ENCODE measurements around the gene RDH14.

The RDH14 gene

DNA sequence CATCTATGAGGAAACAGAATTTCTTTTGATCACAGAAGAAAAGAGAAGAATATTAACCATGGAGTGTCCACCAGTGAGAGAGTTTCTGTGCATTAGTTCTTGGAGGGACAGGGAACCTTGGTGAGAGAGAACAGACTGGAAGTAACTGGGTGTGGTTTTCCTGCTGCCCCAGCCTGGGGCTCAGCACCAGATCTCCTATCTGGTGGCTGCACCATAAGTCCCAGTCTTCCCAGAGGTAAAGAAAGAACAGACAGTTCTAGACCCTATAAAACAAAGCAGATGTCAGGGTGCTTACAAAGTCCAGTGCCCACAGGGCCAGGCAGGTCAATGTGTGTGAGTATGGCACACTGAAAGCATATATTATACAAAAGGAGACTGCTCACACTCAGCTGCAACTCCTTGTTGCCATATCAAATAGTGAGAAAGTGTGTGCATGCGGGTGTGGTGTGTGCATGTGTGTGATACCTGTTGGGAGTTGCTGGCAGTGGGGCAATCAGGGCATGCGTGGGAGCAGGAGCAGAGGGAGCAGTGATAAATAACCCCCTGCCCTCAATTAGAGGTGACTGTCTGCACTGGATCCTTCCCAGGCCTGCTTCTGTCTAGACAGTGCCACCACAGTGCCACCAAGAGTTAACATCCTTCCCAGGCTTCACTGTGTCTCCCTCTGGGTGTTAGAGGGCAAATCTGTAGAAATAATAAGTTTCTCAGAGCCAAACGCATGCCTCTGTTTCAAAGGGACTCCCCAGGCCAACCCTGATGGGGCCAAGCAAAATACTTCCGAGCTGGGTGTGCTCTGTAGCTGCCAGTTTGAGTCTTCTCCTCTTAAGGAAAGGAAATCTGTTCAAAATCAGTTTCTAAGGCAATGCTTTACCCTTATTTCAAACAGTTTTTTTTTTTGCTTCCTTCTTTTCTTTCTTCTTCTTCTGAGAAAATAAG lies 45.7 kb downstream of the RDH14 start:
- no peak overlapping the region for H3K4me3 Mint-ChIP-seq
- H3K36me3 Mint-ChIP-seq (ENCODE audit: low read depth) = peaks cover 9% of the 10 kb centered on the region
- peaks cover 19% of the 10 kb centered on the region for H3K9me3 Mint-ChIP-seq
- peak overlapping the region; percentile 17 for H3K27ac Mint-ChIP-seq
- no peaks in the 10 kb centered on the region for H3K27me3 Mint-ChIP-seq (ENCODE audit: low read depth, poor library complexity)
- no peak for DNase-seq
- TF ChIP-seq, protein P1, sequence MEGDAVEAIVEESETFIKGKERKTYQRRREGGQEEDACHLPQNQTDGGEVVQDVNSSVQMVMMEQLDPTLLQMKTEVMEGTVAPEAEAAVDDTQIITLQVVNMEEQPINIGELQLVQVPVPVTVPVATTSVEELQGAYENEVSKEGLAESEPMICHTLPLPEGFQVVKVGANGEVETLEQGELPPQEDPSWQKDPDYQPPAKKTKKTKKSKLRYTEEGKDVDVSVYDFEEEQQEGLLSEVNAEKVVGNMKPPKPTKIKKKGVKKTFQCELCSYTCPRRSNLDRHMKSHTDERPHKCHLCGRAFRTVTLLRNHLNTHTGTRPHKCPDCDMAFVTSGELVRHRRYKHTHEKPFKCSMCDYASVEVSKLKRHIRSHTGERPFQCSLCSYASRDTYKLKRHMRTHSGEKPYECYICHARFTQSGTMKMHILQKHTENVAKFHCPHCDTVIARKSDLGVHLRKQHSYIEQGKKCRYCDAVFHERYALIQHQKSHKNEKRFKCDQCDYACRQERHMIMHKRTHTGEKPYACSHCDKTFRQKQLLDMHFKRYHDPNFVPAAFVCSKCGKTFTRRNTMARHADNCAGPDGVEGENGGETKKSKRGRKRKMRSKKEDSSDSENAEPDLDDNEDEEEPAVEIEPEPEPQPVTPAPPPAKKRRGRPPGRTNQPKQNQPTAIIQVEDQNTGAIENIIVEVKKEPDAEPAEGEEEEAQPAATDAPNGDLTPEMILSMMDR (IDR thresholded peaks at IDR 0.05) = no peak
- peaks cover 47% of the 10 kb centered on the region for H3K4me1 Mint-ChIP-seq

DNA sequence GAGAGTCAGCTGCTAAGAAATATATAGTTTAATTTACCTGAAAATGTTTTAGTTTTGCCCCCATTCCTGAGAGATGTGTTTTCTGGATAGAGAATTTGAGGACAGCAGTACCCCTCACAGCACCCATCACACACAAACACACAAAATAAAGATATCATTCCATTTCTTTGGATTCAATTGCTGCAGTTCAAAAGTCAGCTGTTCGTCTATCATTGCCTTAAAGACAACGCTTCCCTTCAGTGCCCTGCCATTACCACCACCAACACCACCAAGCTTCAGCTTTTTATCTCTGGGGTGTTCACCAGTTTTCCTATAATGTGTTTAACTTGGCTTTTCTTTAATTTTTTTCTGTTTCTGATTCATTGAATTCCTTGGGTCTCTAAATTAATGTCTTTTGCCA lies 49.7 kb downstream of the RDH14 start:
- Mint-ChIP-seq H3K27ac (no peak overlapping the region), H3K9me3 (peaks cover 19% of the 10 kb centered on the region), H3K27me3 (ENCODE audit: low read depth, poor library complexity) (no peaks in the 10 kb centered on the region), H3K4me1 (peaks cover 21% of the 10 kb centered on the region), H3K4me3 (no peak overlapping the region), H3K36me3 (ENCODE audit: low read depth) (peaks cover 9% of the 10 kb centered on the region)
- no peak for DNase-seq
- TF ChIP-seq, protein P1 (IDR thresholded peaks at IDR 0.05) = no peak

DNA sequence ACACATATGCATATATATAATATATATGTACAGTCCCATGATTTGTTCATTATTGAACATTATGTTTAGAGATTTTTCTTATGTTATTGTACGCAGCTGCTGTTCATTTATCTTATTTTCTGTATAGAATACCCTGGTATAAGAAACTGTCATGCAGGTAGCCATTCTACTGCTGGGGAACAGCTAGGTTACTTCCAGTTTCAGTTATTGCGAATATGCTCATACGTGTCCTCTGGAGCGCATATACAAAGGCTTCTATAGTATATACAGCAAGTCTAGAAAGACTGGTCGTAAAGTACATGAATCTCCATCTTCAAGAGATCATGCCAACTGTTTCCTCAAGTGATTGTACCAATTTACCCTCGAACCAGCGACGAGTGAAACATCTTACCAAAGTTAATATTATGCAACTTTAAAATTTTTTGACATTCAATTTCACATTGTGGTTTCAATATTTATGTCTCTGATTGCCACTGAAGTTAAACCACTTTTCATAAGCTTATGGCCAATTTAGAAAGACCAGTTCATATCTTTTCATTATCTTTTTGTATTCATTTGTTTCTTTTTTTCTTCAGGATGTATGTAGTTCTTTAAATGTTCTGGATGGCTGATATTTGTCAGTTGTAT lies 53.5 kb downstream of the RDH14 start:
- no peak overlapping the region for H3K4me3 Mint-ChIP-seq
- no peaks in the 10 kb centered on the region for H3K27me3 Mint-ChIP-seq (ENCODE audit: low read depth, poor library complexity)
- peaks cover 9% of the 10 kb centered on the region for H3K36me3 Mint-ChIP-seq (ENCODE audit: low read depth)
- H3K4me1 Mint-ChIP-seq = peaks cover 15% of the 10 kb centered on the region
- peaks cover 19% of the 10 kb centered on the region for H3K9me3 Mint-ChIP-seq
- H3K27ac Mint-ChIP-seq = no peak overlapping the region
- TF ChIP-seq, protein P1 (IDR thresholded peaks at IDR 0.05) = no peak
- no peak for DNase-seq

DNA sequence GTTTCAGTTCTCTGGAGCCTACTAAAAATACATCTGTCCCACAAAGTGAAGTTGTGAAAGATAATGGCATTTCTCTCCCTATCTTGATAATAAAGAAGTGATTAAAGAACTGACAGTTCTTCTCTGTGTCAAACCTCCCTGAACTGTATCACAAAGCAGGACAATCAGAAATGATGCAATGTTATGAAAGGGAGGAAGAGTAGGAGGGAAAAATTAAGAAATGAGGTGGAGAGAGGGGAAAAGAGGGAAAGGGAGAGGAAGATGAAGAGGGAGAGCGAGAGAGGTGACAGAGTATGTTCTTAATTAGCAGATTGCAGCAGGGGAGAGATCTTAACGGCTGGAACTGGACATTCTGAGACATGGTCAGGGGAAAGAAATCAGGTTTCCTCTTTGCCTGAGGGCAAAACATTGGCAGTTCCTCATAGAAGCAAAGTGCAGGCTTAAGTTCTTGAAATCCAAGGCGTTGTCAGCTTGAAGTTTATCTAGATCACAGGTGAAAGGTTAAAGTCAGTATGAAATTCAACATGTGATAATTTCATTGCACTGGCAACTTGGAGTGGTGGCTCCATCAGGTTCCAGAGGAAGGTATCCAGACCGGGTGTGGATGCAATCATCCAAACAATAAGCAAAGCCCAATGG lies 54.6 kb downstream of the RDH14 start:
- no peak overlapping the region for H3K4me3 Mint-ChIP-seq
- H3K27ac Mint-ChIP-seq = peak overlapping the region; percentile 5
- peaks cover 15% of the 10 kb centered on the region for H3K4me1 Mint-ChIP-seq
- peaks cover 6% of the 10 kb centered on the region for H3K36me3 Mint-ChIP-seq (ENCODE audit: low read depth)
- TF ChIP-seq, protein P1 (IDR thresholded peaks at IDR 0.05) = no peak
- H3K9me3 Mint-ChIP-seq = peaks cover 7% of the 10 kb centered on the region
- no peaks in the 10 kb centered on the region for H3K27me3 Mint-ChIP-seq (ENCODE audit: low read depth, poor library complexity)
- DNase-seq = no peak
